Measurements from ENCODE around the gene RASGRF1.

The RASGRF1 gene

GRCh38 chr15:79086814-79087213 is 3.8 kb downstream of the RASGRF1 start:
- Histone ChIP-seq H3K4me1 (ENCODE audit: control insufficient read depth, insufficient read depth, low read length) (peaks cover 6% of the 10 kb centered on the region; the same call in 1 of the 2 replicates), H3K4me3 (ENCODE audit: low read depth, low read length) (no peak overlapping the region), H3K36me3 (ENCODE audit: control insufficient read depth in 2 of 2, insufficient read depth in 1 of 2, low read length in 2 of 2) (no peaks in the 10 kb centered on the region), H3K27ac (ENCODE audit: extremely low read depth, low read depth, low read length) (no peak overlapping the region), H3K9me3 (ENCODE audit: control insufficient read depth, insufficient read depth, low read depth, low read length) (no peaks in the 10 kb centered on the region)
- TF ChIP-seq ZNF362 (tag by site-specific recombination; IDR thresholded peaks at IDR 0.05) (no peak), ZBTB10 (tag by site-specific recombination; IDR thresholded peaks at IDR 0.05) (no peak), ZNF555 (tag by site-specific recombination; conservative IDR thresholded peaks at IDR 0.05) (no peak), KLF7 (tag by site-specific recombination; IDR thresholded peaks at IDR 0.05; ENCODE audit: borderline replicate concordance) (no peak), ZNF544 (tag by site-specific recombination; IDR thresholded peaks at IDR 0.05) (no peak), TSHZ1 (tag by site-specific recombination; IDR thresholded peaks at IDR 0.05; ENCODE audit: borderline replicate concordance) (no peak), ZNF560 (tag by site-specific recombination; IDR thresholded peaks at IDR 0.05; ENCODE audit: borderline replicate concordance) (no peak)
- ChIA-PET CTCF (interaction anchor here (0.7 to 3.2 kb wide), 3 partner anchors 98 to 214 kb away, joined by 5 to 19 read pairs (median 10); partner anchors contain the start of gene MORF4L1), POLR2A (no interaction called here)

GRCh38 chr15:79084308-79084968 is 6.1 kb downstream of the RASGRF1 start:
- H3K27ac ChIP-seq (ENCODE audit: extremely low read depth, low read depth, low read length): no peak overlapping the region
- no peak overlapping the region for H3K4me3 ChIP-seq (ENCODE audit: low read depth, low read length)
- ChIA-PET CTCF (interaction anchor here (0.7 to 1.4 kb wide), 2 partner anchors 25 to 77 kb away, joined by 3 read pairs; no protein-coding TSS in a partner anchor), POLR2A (no interaction called here)
- no peaks in the 10 kb centered on the region for H3K36me3 ChIP-seq (ENCODE audit: control insufficient read depth in 2 of 2, insufficient read depth in 1 of 2, low read length in 2 of 2)
- no peaks in the 10 kb centered on the region for H3K4me1 ChIP-seq (ENCODE audit: control insufficient read depth, insufficient read depth, low read length)
- H3K9me3 ChIP-seq (ENCODE audit: control insufficient read depth, insufficient read depth, low read depth, low read length): no peaks in the 10 kb centered on the region
- TF ChIP-seq ZNF366 (tag by site-specific recombination; conservative IDR thresholded peaks at IDR 0.05): no peak
- no peak for TF ChIP-seq ZNF10 (tag by site-specific recombination; IDR thresholded peaks at IDR 0.05)
- TF ChIP-seq GLIS1 (tag by site-specific recombination; IDR thresholded peaks at IDR 0.05): peak; percentile 42
- no peak for TF ChIP-seq ZSCAN5A (tag by site-specific recombination; IDR thresholded peaks at IDR 0.05)
- peak; percentile 59 for TF ChIP-seq PRDM10 (tag by site-specific recombination; IDR thresholded peaks at IDR 0.05)
- no peak for TF ChIP-seq ZNF692 (tag by site-specific recombination; IDR thresholded peaks at IDR 0.05)
- TF ChIP-seq HIC1 (tag by site-specific recombination; IDR thresholded peaks at IDR 0.05): peak; percentile 38; the same call in 1 of the 2 replicates
- TF ChIP-seq ZNF843 (tag by site-specific recombination; IDR thresholded peaks at IDR 0.05): no peak
- TF ChIP-seq ZNF530 (tag by site-specific recombination; IDR thresholded peaks at IDR 0.05; ENCODE audit: low read depth): no peak

Data from HEK293 (cell line).